ENCODE measurements around the gene PIK3CA. TPM values are rescaled to one million over a fixed set of nuclear protein-coding genes. Genes with fewer than 3 reads are reported as not detected.

PIK3CA gene
- total RNA-seq, 4 donors from 2014 or later = 33.7 to 47.5 (median 36.0) TPM

GRCh38 chr3:179163503-179163902 is 15.3 kb downstream of the PIK3CA start:
- no peak for DNase-seq (ENCODE audit: extremely low spot score)
- intact Hi-C loops (cut with DNase I) = no loop called here
- Histone ChIP-seq H3K27me3 (no peaks in the 10 kb centered on the region), H3K4me3 (no peak overlapping the region), H3K4me1 (peaks cover 13 to 52% (median 20%) of the 10 kb centered on the region in 4 donors), H3K9me3 (no peaks in the 10 kb centered on the region), H3K27ac (replicated peaks in 1 of 4) (no peak overlapping the region), H3K36me3 (no peaks in the 10 kb centered on the region)
- TF ChIP-seq CTCF (IDR thresholded peaks at IDR 0.05) (no peak), POLR2A (IDR thresholded peaks at IDR 0.05; ENCODE audit: low read depth) (no peak), POLR2AphosphoS5 (IDR thresholded peaks at IDR 0.05) (no peak), EP300 (IDR thresholded peaks at IDR 0.05) (no peak)

DNA sequence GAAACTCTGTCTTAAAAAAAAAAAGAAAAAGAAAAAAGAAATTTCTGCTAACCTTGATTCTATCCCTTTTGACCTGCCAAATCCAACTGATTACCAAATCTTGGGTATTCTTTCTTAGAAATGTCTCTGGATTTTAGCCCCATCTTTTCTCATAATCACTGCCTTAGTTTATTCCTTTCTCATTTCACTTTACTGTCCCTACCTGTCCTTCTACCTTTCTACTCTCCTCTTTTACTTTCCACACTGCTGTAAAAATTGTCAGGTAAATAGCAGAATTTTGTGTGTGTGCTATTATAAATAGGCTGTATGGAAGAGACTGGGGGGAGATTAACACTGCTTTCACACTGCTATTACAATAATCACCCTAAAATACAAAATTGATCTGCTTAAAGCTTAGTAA is 16.7 kb downstream of the PIK3CA start:
- Histone ChIP-seq H3K27ac (replicated peaks in 1 of 4) (no peak overlapping the region), H3K4me1 (peaks cover 7 to 47% (median 16%) of the 10 kb centered on the region in 4 donors), H3K36me3 (no peaks in the 10 kb centered on the region), H3K27me3 (no peaks in the 10 kb centered on the region), H3K4me3 (no peak overlapping the region), H3K9me3 (no peaks in the 10 kb centered on the region)
- DNase-seq (ENCODE audit: extremely low spot score) = no peak
- TF ChIP-seq POLR2A (IDR thresholded peaks at IDR 0.05; ENCODE audit: low read depth) (no peak), CTCF (IDR thresholded peaks at IDR 0.05) (no peak), EP300 (IDR thresholded peaks at IDR 0.05) (no peak), POLR2AphosphoS5 (IDR thresholded peaks at IDR 0.05) (no peak)
- intact Hi-C loops (cut with DNase I) = no loop called here

GRCh38 chr3:179166561-179167201 is 18.5 kb downstream of the PIK3CA start:
- peaks cover 0 to 33% (median 9%) of the 10 kb centered on the region in 4 donors for H3K4me1 ChIP-seq
- DNase-seq (ENCODE audit: extremely low spot score) = no peak
- H3K27me3 ChIP-seq = no peaks in the 10 kb centered on the region
- peaks cover 0 to 8% (median 2%) of the 10 kb centered on the region in 4 donors for H3K9me3 ChIP-seq
- no peak overlapping the region for H3K27ac ChIP-seq (replicated peaks in 1 of 4)
- intact Hi-C loops (cut with DNase I) = no loop called here
- no peak for TF ChIP-seq POLR2A (IDR thresholded peaks at IDR 0.05; ENCODE audit: low read depth)
- TF ChIP-seq EP300 (IDR thresholded peaks at IDR 0.05) = no peak
- no peak for TF ChIP-seq CTCF (IDR thresholded peaks at IDR 0.05)
- TF ChIP-seq POLR2AphosphoS5 (IDR thresholded peaks at IDR 0.05) = no peak
- H3K36me3 ChIP-seq = no peaks in the 10 kb centered on the region
- no peak overlapping the region for H3K4me3 ChIP-seq
- 48% methylated on average over 2 of the region's 2 CpGs for WGBS

- 90% methylated on average over 2 of the region's 2 CpGs for WGBS
- no peak for DNase-seq (ENCODE audit: extremely low spot score)
- no peak overlapping the region for H3K4me3 ChIP-seq
- intact Hi-C loops (cut with DNase I) = no loop called here
- H3K27me3 ChIP-seq = no peaks in the 10 kb centered on the region
- peaks cover 0 to 18% (median 6%) of the 10 kb centered on the region in 4 donors for H3K9me3 ChIP-seq
- H3K27ac ChIP-seq (replicated peaks in 1 of 4) = no peak overlapping the region
- TF ChIP-seq CTCF (IDR thresholded peaks at IDR 0.05) = no peak
- no peak for TF ChIP-seq EP300 (IDR thresholded peaks at IDR 0.05)
- TF ChIP-seq POLR2A (IDR thresholded peaks at IDR 0.05; ENCODE audit: low read depth) = no peak
- no peak for TF ChIP-seq POLR2AphosphoS5 (IDR thresholded peaks at IDR 0.05)
- H3K36me3 ChIP-seq = no peaks in the 10 kb centered on the region
- peaks cover 0 to 27% (median 9%) of the 10 kb centered on the region in 4 donors for H3K4me1 ChIP-seq
These were observed 20.8 kb downstream of the PIK3CA start for GRCh38 chr3:179168918-179169317.

DNA sequence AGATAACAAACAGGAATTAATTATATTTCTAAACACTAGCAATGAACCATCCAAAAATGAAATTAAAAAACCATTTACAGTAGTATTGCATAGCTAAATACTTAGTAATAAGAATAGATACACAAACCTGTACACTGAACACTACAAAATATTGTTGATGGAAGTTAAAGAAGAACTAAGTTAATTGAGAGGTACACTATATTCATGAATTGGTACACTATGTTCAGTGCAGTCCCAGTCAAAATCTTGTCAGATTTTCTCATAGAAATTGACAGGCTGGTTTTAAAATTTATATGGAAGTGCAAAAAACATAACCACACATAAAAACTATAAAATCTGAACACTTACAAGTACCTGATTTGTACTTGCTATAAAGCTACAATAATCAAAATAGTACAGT is 24.4 kb downstream of the PIK3CA start:
- no peak overlapping the region for H3K4me3 ChIP-seq
- H3K27ac ChIP-seq (replicated peaks in 1 of 4) = no peak overlapping the region
- no peak for DNase-seq (ENCODE audit: extremely low spot score)
- no peak for TF ChIP-seq CTCF (IDR thresholded peaks at IDR 0.05)
- no peak for TF ChIP-seq EP300 (IDR thresholded peaks at IDR 0.05)
- TF ChIP-seq POLR2A (IDR thresholded peaks at IDR 0.05; ENCODE audit: low read depth) = no peak
- no peak for TF ChIP-seq POLR2AphosphoS5 (IDR thresholded peaks at IDR 0.05)
- no peaks in the 10 kb centered on the region for H3K36me3 ChIP-seq
- peaks cover 10 to 28% (median 20%) of the 10 kb centered on the region in 4 donors for H3K4me1 ChIP-seq
- peaks cover 0 to 18% (median 6%) of the 10 kb centered on the region in 4 donors for H3K9me3 ChIP-seq
- intact Hi-C loops (cut with DNase I) = no loop called here
- H3K27me3 ChIP-seq = no peaks in the 10 kb centered on the region
